ENCODE measurements around the gene PHRF1. TPM values are rescaled to one million over a fixed set of nuclear protein-coding genes. Genes with fewer than 3 reads are reported as not detected.

Gene PHRF1
- total RNA-seq, 2 experiments from 2014 or later = 40.0 to 44.5 TPM

GRCh38 chr11:534396-535209, 41.7 kb upstream of the PHRF1 start:
- no peaks in the 10 kb centered on the region for H3K9me3 Mint-ChIP-seq (ENCODE audit: low read depth)
- H3K4me3 Mint-ChIP-seq = peak overlapping the region; percentile 67
- no peak overlapping the region for H3K27ac Mint-ChIP-seq
- ATAC-seq = no peak
- ChIA-PET CTCF (interaction anchor here (0.6 to 1.3 kb wide), 3 partner anchors 16 to 20 kb away, joined by 3 to 6 read pairs (median 3); no protein-coding TSS in a partner anchor), POLR2A (no interaction called here)
- H3K27me3 Mint-ChIP-seq = no peaks in the 10 kb centered on the region
- peak; percentile 63 for DNase-seq
- intact Hi-C loops (cut with DNase I, micrococcal nuclease) = loop anchor here (1.0 to 5.0 kb wide), 16 partner anchors 16 to 376 kb away; partner anchors contain the start of genes CHID1 (in 1 of the 2), DEAF1 (in 1 of the 2), IRF7 (in 1 of the 2) and LMNTD2 (in 1 of the 2)
- H3K36me3 Mint-ChIP-seq (ENCODE audit: low read depth) = peaks cover 1% of the 10 kb centered on the region
- peaks cover 17% of the 10 kb centered on the region for H3K4me1 Mint-ChIP-seq

GRCh38 chr11:535210-535518, 41.1 kb upstream of the PHRF1 start:
- ATAC-seq = peak; percentile 15
- H3K4me3 Mint-ChIP-seq = no peak overlapping the region
- H3K27ac Mint-ChIP-seq = no peak overlapping the region
- peaks cover 1% of the 10 kb centered on the region for H3K36me3 Mint-ChIP-seq (ENCODE audit: low read depth)
- intact Hi-C loops (cut with DNase I, micrococcal nuclease) = loop anchor here (1.0 to 5.0 kb wide), 16 partner anchors 17 to 375 kb away; partner anchors contain the start of genes CHID1 (in 1 of the 2), DEAF1 (in 1 of the 2), IRF7 (in 1 of the 2) and LMNTD2 (in 1 of the 2)
- no peaks in the 10 kb centered on the region for H3K9me3 Mint-ChIP-seq (ENCODE audit: low read depth)
- CTCF ChIA-PET = interaction anchor here (0.6 to 1.1 kb wide), 2 partner anchors 16 to 19 kb away, joined by 3 read pairs; no protein-coding TSS in a partner anchor
- no peaks in the 10 kb centered on the region for H3K27me3 Mint-ChIP-seq
- peaks cover 17% of the 10 kb centered on the region for H3K4me1 Mint-ChIP-seq
- no peak for DNase-seq
- POLR2A ChIA-PET = interaction anchor here (1.2 kb wide), 1 partner anchor 29 kb away, joined by 3 read pairs; no protein-coding TSS in a partner anchor

GRCh38 chr11:535519-536454, 40.5 kb upstream of the PHRF1 start, which contains the start of gene HRAS:
Gene HRAS (minus strand): TSS chr11:535576.
- intact Hi-C loops (cut with DNase I, micrococcal nuclease) = loop anchor here (1.0 to 5.0 kb wide), 16 partner anchors 17 to 375 kb away; partner anchors contain the start of genes CHID1 (in 1 of the 2), DEAF1 (in 1 of the 2), IRF7 (in 1 of the 2) and LMNTD2 (in 1 of the 2)
- DNase-seq (peak; percentile 98), ATAC-seq (peak; percentile 93)
- Mint-ChIP-seq H3K27me3 (no peaks in the 10 kb centered on the region), H3K27ac (peak within 1 kb of the TSS; percentile 81), H3K36me3 (ENCODE audit: low read depth) (peaks cover 1% of the 10 kb centered on the region), H3K9me3 (ENCODE audit: low read depth) (no peaks in the 10 kb centered on the region), H3K4me1 (peaks cover 17% of the 10 kb centered on the region), H3K4me3 (peak within 1 kb of the TSS; percentile 79)
- CTCF ChIA-PET = interaction anchor here (0.6 to 1.4 kb wide), 11 partner anchors 10 to 785 kb away, joined by 3 to 7 read pairs (median 4); no protein-coding TSS in a partner anchor
- POLR2A ChIA-PET = interaction anchor here (0.7 to 1.2 kb wide), 4 partner anchors 17 to 328 kb away, joined by 3 to 6 read pairs (median 4); partner anchors contain the start of genes BET1L and RIC8A

GRCh38 chr11:536841-537621, 39.2 kb upstream of the PHRF1 start, which contains the start of gene LRRC56:
Gene LRRC56 (plus strand): TSS chr11:537527. CDS start chr11:540685, 3,158 bp downstream.
- Mint-ChIP-seq H3K4me3 (peak within 1 kb of the TSS; percentile 79), H3K9me3 (ENCODE audit: low read depth) (no peaks in the 10 kb centered on the region), H3K27me3 (no peaks in the 10 kb centered on the region), H3K4me1 (peaks cover 17% of the 10 kb centered on the region), H3K36me3 (ENCODE audit: low read depth) (peaks cover under 1% of the 10 kb centered on the region), H3K27ac (peak within 1 kb of the TSS; percentile 81)
- POLR2A ChIA-PET = interaction anchor here (1.1 kb wide), 1 partner anchor 330 kb away, joined by 4 read pairs; the partner anchor contains the start of genes BET1L and RIC8A
- intact Hi-C loops (cut with DNase I, micrococcal nuclease) = loop anchor here in 1 of 2 experiments (1.0 to 5.0 kb wide), 2 partner anchors 18 to 185 kb away; no protein-coding TSS in a partner anchor
- ATAC-seq (peak; percentile 17), DNase-seq (peak; percentile 91)
- CTCF ChIA-PET = interaction anchor here (1.2 to 1.4 kb wide), 3 partner anchors 9 to 88 kb away, joined by 3 to 7 read pairs (median 5); no protein-coding TSS in a partner anchor

- Mint-ChIP-seq H3K9me3 (ENCODE audit: low read depth) (no peaks in the 10 kb centered on the region), H3K4me3 (peak overlapping the region; percentile 79), H3K4me1 (peaks cover 17% of the 10 kb centered on the region), H3K27me3 (no peaks in the 10 kb centered on the region), H3K36me3 (ENCODE audit: low read depth) (no peaks in the 10 kb centered on the region), H3K27ac (peak overlapping the region; percentile 19)
- ChIA-PET CTCF (interaction anchor here (0.6 to 1.4 kb wide), 3 partner anchors 8 to 19 kb away, joined by 3 to 5 read pairs (median 3); no protein-coding TSS in a partner anchor), POLR2A (no interaction called here)
- intact Hi-C loops (cut with DNase I, micrococcal nuclease) = loop anchor here in 1 of 2 experiments (1.0 to 5.0 kb wide), 2 partner anchors 17 to 184 kb away; no protein-coding TSS in a partner anchor
- no peak for DNase-seq
- no peak for ATAC-seq
These were observed 38.4 kb upstream of the PHRF1 start for GRCh38 chr11:537622-538430.

- no peak for ATAC-seq
- Mint-ChIP-seq H3K4me1 (peaks cover 17% of the 10 kb centered on the region), H3K36me3 (ENCODE audit: low read depth) (no peaks in the 10 kb centered on the region), H3K4me3 (no peak overlapping the region), H3K27me3 (no peaks in the 10 kb centered on the region), H3K27ac (no peak overlapping the region), H3K9me3 (ENCODE audit: low read depth) (no peaks in the 10 kb centered on the region)
- ChIA-PET POLR2A (interaction anchor here (0.6 kb wide), 1 partner anchor 29 kb away, joined by 5 read pairs; no protein-coding TSS in a partner anchor), CTCF (interaction anchor here (0.6 to 1.0 kb wide), 3 partner anchors 16 to 234 kb away, joined by 3 read pairs; no protein-coding TSS in a partner anchor)
- no peak for DNase-seq
- intact Hi-C loops (cut with DNase I, micrococcal nuclease) = loop anchor here in 1 of 2 experiments (5.0 kb wide), 1 partner anchor 184 kb away; no protein-coding TSS in a partner anchor
These were observed 37.7 kb upstream of the PHRF1 start for GRCh38 chr11:538431-539051.

GRCh38 chr11:539971-540481, 36.2 kb upstream of the PHRF1 start:
- no peak for DNase-seq
- POLR2A ChIA-PET = no interaction called here
- intact Hi-C loops (cut with DNase I, micrococcal nuclease) = loop anchor here in 1 of 2 experiments (5.0 kb wide), 1 partner anchor 182 kb away; no protein-coding TSS in a partner anchor
- H3K4me3 Mint-ChIP-seq = no peak overlapping the region
- no peaks in the 10 kb centered on the region for H3K9me3 Mint-ChIP-seq (ENCODE audit: low read depth)
- peaks cover 13% of the 10 kb centered on the region for H3K4me1 Mint-ChIP-seq
- no peaks in the 10 kb centered on the region for H3K27me3 Mint-ChIP-seq
- no peaks in the 10 kb centered on the region for H3K36me3 Mint-ChIP-seq (ENCODE audit: low read depth)
- no peak overlapping the region for H3K27ac Mint-ChIP-seq
- CTCF ChIA-PET = no interaction called here
- ATAC-seq = no peak

- intact Hi-C loops (cut with DNase I, micrococcal nuclease) = no loop called here
- Mint-ChIP-seq H3K9me3 (ENCODE audit: low read depth) (no peaks in the 10 kb centered on the region), H3K36me3 (ENCODE audit: low read depth) (no peaks in the 10 kb centered on the region), H3K27ac (no peak overlapping the region), H3K4me1 (peaks cover 13% of the 10 kb centered on the region), H3K4me3 (no peak overlapping the region), H3K27me3 (no peaks in the 10 kb centered on the region)
- no peak for DNase-seq
- POLR2A ChIA-PET = no interaction called here
- CTCF ChIA-PET = interaction anchor here (1.1 kb wide), 1 partner anchor 169 kb away, joined by 3 read pairs; no protein-coding TSS in a partner anchor
- no peak for ATAC-seq
These were observed 35.5 kb upstream of the PHRF1 start for GRCh38 chr11:540583-541432.
